ENCODE data around the gene EFNA2. TPM values are rescaled to one million over a fixed set of nuclear protein-coding genes. Genes with fewer than 3 reads are reported as not detected.
A peak's percentile ranks its signal among the peaks of the same experiment; 100 is the strongest.

Gene EFNA2
- polyA plus RNA-seq, 1 of the 3 experiments (the other 2 are of a cell fraction) = 1.1 TPM

GRCh38 chr19:1252221-1252820 lies 33.4 kb upstream of the EFNA2 start (continued):
- TF ChIP-seq GATA2 (CRISPR knock-in tag; IDR thresholded peaks at IDR 0.05) (no peak), YY1 (IDR thresholded peaks at IDR 0.05; ENCODE audit: low read depth) (no peak; the same call in 1 of the 2 replicates), TEAD4 (IDR thresholded peaks at IDR 0.05; ENCODE audit: borderline replicate concordance, insufficient read depth) (peak; percentile 31; the same call in 1 of the 2 replicates), ZBTB33 (IDR thresholded peaks at IDR 0.05; ENCODE audit: borderline replicate concordance, low read depth) (no peak; the same call in 1 of the 2 replicates), FOXM1 (IDR thresholded peaks at IDR 0.05; ENCODE audit: low read depth) (0 out of 2 replicates have a peak, but pooled peaks have one; percentile 17), REST (IDR thresholded peaks at IDR 0.05; ENCODE audit: low read depth, low read length) (peak; percentile 30; the same call in 1 of the 2 replicates), EP300 (IDR thresholded peaks at IDR 0.05; ENCODE audit: borderline replicate concordance in 1 of 2, low read depth in 1 of 2, low read length in 1 of 2) (peak in 1 of 2 experiments; percentile 33; a peak in 1 of 4 replicates), MXI1 (IDR thresholded peaks at IDR 0.05; ENCODE audit: low read depth, low read length) (no peak), CHD2 (IDR thresholded peaks at IDR 0.05; ENCODE audit: low read length, partially characterized antibody) (no peak), FOXJ3 (CRISPR knock-in tag; IDR thresholded peaks at IDR 0.05) (no peak), RXRA (IDR thresholded peaks at IDR 0.05; ENCODE audit: borderline replicate concordance, low read depth) (peak; percentile 24; the same call in 1 of the 2 replicates), TAF1 (IDR thresholded peaks at IDR 0.05; ENCODE audit: borderline replicate concordance, low read depth, low read length) (no peak), NRF1 (IDR thresholded peaks at IDR 0.05; ENCODE audit: low read depth, low read length) (no peak), FOSL2 (IDR thresholded peaks at IDR 0.05; ENCODE audit: borderline replicate concordance, low read depth) (peak; percentile 51; the same call in 1 of the 2 replicates), MAX (IDR thresholded peaks at IDR 0.05; ENCODE audit: low read depth) (peak; percentile 8; the same call in 1 of the 2 replicates), JUND (IDR thresholded peaks at IDR 0.05) (peak; percentile 52), CTCF (IDR thresholded peaks at IDR 0.05) (no peak), POLR2AphosphoS5 (IDR thresholded peaks at IDR 0.05; ENCODE audit: low read depth, low read length) (no peak; the same call in 1 of the 2 replicates), SMC3 (IDR thresholded peaks at IDR 0.05; ENCODE audit: low read depth, low read length) (no peak)

All from SK-N-SH (cell line).